M059J (cell line): Measurements from ENCODE around the gene LRRC36. TPM values are rescaled to one million over a fixed set of nuclear protein-coding genes. Genes with fewer than 3 reads are reported as not detected.

Experiments used
- DNase-seq: peaks from one replicate; pipeline ENCODE4 v3.0.0-alpha.2; 2012; ENCODE audit warnings: low read depth
- total RNA-seq: library from RNA; depleted of rRNA; stranded (reverse); fragments of >200 nt; shearing (Covaris generic); gene quantifications from 2 replicates; pipeline ENCODE4 v1.2.3, GENCODE V29; 2014

Gene LRRC36
- total RNA-seq, 1 experiment from 2014 or later, result 0.99 TPM

- DNase-seq, result no peak
Measured at GRCh38 chr16:67390816-67391423, 64.3 kb downstream of the LRRC36 start.

GRCh38 chr16:67391424-67392300, 65.0 kb downstream of the LRRC36 start:
- peak; percentile 60 for DNase-seq

DNA sequence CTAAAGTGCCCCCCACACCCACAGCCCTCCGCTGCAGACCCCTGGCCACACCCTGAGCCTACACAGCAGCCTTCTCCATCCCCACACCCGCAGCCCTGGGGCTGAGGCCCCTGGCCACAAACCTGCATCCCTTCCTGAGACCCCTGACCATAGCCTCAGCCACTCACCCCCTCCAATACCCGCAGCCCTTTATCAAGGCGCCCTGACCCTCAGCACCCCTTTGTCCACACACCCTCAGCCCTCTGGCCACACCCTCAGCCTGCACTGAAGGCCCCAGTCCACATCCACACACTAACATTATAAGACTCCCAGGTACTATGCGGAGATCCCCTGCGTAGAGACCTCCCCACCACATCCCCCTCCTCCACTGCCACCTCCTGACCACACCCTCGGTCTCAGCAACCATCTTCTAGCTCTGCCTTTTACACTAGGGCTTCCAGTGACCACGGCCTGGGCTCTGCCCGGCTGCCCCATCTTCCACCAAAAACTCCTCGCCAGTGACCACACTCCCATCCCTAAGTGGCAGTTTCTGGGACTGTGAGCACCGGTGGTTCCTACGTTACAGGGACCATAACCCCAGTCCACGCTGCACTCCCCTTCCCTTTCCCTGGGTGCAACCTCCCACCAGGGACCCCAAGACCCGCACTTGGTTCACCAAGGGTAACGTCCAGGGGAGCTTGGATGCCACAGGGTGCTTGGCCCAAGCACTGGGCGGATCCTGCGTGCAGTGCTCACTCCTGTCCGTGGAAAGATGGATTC, 65.9 kb downstream of the LRRC36 start:
- no peak for DNase-seq

DNA sequence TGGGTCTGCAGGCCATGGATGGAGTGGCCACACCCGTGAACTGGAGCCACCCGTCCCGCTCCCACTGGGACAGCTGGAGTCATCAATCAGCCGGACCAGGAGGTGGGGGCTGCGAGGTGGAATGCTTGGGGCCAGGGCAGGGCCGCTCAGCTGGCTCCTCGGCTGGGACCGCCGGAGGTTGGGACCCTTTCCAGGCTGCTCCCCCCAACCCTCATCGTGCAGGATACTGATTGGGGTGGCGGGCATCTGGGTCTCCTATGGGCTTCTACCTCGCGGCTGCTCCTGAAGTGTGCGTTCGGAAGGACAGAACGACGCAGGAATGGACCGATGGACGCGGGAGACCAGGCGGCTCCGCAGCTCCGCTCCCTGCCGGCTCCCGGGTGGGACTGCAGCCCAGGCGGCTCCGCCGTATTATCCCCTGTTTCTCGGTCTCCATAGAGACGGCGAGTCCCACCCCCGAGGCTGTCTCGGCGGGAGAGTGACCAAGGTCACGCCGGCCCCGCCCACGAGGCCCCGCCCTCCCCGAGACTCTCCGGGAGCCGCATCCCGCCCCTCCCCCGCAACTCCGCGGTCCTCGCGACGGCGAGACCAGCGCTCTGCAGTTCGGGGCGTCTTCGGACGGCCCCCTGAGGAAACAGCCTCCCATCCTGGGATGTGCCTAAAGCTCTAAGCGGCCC, 66.6 kb downstream of the LRRC36 start, which contains the start of gene TPPP3:
Gene TPPP3 (minus strand): TSS at position 388 of the 677 bp plus-strand sequence. CDS start 2,387 bp downstream, outside the sequence.
- DNase-seq, result peak; percentile 77

GRCh38 chr16:67393788-67394154, 67.2 kb downstream of the LRRC36 start:
- no peak for DNase-seq

GRCh38 chr16:67394155-67395104, 67.8 kb downstream of the LRRC36 start:
- no peak for DNase-seq

DNA sequence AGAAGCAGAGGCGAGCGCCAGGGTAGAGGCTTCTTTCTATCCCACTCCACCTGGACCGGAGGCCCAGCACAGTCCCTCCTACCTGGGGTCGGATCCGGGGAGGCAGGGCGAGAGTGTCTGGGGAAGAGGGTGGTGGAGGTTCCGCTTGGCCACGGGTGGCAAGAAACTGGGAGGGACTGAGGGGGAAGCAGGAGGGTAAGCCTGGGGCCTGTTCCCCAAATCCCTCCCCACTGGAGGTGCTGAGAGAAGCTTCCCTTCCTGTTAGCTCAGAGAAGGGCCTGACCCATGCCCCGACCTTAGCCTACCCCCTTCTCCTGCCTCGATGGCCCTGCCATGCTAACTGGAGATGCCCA, 68.5 kb downstream of the LRRC36 start:
- no peak for DNase-seq

DNA sequence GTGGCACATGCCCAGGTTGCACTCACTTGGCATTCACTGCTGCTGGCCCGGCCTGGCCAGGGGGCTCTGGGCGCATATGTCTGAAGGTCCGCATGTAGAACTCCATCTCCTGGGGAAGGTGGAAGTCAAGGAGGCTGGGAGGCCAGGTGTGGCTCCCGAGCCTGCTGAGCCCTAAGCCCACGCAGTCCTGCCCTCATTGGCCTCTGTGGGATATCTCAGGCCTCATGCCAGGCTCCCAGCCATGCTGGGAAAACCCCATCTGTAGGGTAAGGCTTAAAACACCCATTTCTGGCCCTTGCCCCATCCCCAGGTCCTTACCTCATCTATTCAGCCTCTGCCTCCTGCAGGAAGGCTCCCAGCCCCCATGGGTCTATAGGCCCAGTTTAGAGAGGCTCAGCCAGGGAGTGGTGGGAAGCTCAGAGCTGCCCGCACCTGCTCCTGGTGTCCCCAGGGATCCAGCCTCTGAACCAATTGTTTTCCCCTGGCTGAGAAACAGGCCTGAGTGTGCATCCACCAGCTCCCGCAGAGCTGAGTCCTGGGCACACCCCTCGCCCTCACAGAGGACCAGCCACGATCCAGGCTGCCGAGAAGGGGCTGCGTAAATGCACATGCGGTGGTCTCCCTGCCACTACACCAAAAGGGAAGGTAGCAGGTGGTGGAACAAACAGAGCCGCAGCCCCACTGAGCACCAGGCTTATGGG, 69.0 kb downstream of the LRRC36 start:
- peak; percentile 24 for DNase-seq

- DNase-seq, result peak; percentile 77
Measured at GRCh38 chr16:67396159-67397035, 69.8 kb downstream of the LRRC36 start.

DNA sequence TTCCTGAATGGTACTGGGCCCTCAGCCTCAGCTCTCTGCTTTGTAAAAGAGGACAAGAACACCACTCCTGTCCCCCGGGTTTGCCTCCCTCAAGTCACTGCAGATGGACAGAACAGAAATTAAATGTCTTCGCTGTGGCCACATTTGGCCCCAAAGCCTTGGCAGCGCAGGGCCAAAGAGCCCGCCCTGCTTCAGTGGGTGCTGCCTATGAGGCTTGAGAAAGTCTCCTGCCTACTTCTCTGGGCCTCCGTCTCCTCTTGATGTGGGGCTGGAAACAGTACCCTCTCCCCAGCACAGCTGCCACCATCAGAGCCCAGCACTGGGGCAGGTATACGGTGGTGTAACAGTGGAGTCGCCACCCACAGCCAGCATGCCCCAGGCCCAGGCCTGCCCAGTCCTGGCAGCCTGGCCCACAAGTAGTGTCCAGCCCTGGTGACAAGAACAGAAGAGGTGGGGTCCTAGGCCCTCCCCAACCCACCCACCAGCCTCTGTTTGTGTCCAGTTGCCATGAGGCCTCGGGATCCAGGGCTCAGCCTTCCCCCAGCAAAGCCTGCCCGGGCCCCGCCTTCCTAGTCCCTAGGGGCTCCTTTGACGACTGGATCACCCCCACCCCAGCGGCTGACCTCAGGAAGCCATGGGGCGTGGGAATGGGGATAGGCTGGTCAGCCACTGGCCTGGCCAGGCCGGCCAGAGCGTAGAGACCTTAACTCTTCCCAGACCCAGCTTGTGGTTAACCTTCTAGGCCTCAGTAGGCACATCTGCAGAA, 70.6 kb downstream of the LRRC36 start:
- DNase-seq, result no peak

DNA sequence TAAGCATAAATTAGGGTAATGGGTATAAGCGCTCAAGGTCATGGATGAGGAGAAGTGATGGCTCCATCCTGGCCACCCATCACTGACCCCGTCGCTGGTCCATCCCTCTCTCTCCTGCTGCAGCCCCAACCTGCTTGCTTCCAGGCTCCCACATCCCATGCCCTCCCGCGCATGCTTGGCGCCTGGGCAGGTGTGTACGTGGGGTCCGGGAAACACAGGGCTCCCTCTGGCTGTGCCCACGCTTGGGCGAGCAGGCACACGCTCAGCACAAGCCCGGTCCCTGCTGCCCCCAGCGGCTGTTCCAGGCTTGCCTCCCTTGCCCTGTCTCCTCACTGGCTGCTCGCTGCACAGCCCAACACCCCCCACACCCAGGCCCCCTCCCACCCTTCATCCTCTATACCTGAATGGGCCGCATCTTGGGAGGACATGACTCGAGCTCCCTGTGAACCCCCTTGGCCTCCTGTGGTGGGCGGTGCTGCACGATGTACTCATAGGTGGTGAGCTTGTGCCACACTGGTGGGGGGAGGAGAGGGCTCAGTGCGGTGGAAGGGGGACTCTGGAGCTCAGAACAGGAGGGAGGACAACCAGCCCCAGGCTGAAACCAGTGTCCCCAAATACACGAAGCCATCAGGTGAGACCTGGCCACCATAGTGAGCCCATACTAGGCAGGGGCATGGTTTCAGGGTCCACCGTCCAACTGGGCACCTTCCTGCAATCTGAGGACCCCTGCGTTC, 71.4 kb downstream of the LRRC36 start:
- no peak for DNase-seq

DNA sequence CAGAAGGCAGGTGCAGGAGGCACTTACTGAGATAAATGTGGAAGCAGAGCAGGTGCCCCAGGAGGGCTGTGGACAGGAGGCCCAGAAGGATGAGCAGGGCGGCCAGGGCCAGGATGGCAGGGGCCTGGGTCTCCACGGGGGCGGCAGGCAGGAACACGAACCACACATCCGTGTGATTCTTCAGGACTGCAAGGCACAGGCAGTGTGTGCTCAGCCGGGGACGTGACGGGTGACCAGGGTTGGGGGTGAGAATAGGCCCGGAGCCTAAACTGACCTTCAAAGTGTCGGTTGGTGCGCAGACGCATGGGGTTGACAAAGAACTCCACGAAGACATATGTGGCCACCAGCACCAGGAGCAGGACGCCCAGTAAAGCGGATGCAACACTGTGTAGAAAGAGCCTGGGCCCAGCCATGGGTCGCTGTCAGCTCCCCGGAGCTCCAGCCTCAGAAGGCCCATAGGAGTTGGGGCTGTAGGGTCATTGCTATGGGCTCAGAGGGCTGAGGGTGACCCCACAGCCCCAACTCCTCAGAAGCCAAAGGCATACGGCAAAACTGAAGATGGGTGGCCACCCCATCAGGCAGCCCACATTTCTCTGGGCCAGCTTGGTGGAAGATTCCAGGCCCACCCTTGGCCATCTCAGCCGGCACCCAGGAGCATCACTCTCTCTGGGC, 72.1 kb downstream of the LRRC36 start:
- DNase-seq, result no peak

DNA sequence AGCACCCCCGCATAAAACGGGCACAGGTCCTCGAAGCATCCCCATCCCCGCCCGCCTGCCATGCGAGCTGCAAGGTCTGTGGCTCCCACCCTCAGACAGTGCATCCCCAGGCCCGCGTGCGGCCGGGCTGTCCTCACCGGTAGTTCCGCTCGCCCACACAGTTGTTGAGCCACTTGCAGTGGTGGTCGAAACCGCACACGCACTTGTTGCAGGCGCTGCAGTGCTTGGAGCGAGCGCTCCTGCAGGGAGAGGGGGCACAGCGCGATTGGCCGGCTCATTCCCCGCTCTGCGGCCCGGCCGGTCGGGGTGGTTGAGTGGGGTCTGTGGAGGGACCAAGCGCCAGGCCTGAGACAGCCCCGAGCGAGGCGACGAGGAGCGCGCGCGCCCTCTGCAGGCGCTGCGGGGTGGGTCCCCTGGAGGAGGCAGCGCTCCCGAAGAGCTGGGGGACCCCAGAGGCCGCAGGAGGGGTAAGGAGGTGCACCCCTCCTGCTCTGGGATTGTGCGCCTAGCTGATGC, 72.7 kb downstream of the LRRC36 start:
- no peak for DNase-seq

GRCh38 chr16:67399749-67400704, 73.4 kb downstream of the LRRC36 start:
- no peak for DNase-seq

DNA sequence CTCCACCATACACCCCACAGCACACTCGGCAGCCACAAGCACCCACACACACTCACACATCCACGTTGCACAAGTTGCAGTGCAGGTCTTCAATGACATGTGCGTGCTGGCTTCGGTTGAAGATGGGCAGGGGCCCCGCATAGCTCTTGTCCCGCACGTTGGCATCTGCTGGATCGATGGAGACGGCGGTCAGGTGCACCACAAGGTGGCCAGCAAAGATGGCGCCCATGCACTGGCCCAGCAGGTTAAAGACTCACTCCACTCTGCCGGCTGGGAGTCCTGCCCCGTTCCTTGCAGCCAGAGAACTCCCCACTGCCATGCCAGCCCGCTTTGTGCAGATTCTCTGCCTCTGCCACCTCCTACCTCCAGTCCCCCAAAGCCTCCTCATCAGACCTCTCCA, 74.3 kb downstream of the LRRC36 start:
- no peak for DNase-seq
